Measurements from ENCODE around the gene WIPF2. TPM values are rescaled to one million over a fixed set of nuclear protein-coding genes. Genes with fewer than 3 reads are reported as not detected.
"Not testable (repeated sequence)": the region's sequence is repeated elsewhere in the genome, so short reads cannot be mapped to it uniquely, and the experiment has no call there.

The WIPF2 gene
- total RNA-seq, 1 donor from 2014 or later, result 25.4 TPM

DNA sequence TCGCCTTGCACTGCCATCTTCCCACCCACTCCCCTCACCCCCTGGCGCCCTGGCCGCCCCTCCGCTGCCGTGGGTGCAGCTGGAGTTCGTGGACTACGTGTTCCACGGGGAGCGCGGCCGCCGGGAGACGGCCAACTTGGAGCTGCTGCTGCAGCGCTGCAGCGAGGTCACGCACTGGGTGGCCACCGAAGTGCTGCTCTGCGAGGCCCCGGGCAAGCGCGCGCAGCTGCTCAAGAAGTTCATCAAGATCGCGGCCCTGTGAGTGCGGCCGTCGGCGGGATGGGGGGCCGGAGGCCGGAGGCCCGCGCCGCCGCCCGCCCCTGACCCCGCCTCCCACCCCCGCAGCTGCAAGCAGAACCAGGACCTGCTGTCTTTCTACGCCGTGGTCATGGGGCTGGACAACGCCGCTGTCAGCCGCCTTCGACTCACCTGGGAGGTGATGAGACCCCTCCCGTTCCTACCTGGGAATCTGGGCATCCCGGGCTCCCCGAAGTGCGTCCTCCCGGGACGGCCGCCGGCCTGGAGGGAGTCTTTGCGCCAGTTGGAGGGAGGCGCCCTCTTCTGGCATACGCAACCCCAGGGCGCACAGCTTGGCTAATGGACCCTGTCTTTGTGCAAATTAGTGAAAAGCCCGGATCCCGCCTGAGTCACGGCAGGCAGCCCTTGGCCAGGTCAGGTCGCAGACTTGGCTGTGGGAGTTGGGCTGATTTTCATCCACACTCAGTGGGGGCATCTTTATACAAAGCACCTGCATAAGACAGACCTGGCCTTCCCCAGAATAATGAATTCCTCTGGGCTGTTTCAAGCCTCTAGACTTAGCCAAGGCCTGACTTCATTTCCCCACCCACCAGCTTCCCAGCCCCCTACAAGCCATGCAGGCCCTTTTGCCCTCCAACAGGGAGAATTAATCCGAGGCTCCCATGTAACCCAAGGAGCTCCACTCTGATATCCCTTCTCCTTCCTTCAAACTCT is 27.6 kb upstream of the WIPF2 start:
- Mint-ChIP-seq H3K4me1 (ENCODE audit: low read depth, unreplicated experiment) (peaks cover 13% of the 10 kb centered on the region), H3K4me3 (ENCODE audit: unreplicated experiment) (peak overlapping the region; percentile 86), H3K27ac (ENCODE audit: unreplicated experiment) (peak overlapping the region; percentile 38), H3K9me3 (ENCODE audit: unreplicated experiment) (peaks cover 3% of the 10 kb centered on the region), H3K27me3 (ENCODE audit: unreplicated experiment) (peaks cover 10% of the 10 kb centered on the region), H3K36me3 (ENCODE audit: unreplicated experiment) (peaks cover 4% of the 10 kb centered on the region)
- TF ChIP-seq, protein P1, sequence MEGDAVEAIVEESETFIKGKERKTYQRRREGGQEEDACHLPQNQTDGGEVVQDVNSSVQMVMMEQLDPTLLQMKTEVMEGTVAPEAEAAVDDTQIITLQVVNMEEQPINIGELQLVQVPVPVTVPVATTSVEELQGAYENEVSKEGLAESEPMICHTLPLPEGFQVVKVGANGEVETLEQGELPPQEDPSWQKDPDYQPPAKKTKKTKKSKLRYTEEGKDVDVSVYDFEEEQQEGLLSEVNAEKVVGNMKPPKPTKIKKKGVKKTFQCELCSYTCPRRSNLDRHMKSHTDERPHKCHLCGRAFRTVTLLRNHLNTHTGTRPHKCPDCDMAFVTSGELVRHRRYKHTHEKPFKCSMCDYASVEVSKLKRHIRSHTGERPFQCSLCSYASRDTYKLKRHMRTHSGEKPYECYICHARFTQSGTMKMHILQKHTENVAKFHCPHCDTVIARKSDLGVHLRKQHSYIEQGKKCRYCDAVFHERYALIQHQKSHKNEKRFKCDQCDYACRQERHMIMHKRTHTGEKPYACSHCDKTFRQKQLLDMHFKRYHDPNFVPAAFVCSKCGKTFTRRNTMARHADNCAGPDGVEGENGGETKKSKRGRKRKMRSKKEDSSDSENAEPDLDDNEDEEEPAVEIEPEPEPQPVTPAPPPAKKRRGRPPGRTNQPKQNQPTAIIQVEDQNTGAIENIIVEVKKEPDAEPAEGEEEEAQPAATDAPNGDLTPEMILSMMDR (IDR thresholded peaks at IDR 0.05; ENCODE audit: partially characterized antibody, unreplicated experiment), result peak; percentile 4
- DNase-seq, result peak; percentile 77

DNA sequence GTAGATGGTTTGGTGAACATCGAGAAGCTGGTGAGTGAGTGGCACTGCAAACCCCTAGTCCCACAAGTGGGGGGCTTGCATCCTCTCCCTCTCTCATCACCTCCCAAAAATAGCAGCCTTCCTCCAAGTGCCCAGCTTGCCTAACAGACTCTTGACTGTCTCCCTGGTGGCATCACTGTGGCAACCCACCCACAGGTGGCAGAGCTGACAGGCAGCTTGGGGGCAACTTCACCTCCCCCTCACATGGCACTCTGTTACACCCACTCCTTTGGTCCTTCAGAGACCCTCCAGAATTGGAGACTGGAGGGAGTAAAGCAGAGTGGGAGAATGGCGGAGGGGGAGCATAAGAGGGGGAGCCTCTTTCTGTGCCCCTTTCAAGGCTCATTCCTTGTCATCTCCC is 26.1 kb upstream of the WIPF2 start:
- no peak overlapping the region for H3K27ac Mint-ChIP-seq (ENCODE audit: unreplicated experiment)
- peaks cover 13% of the 10 kb centered on the region for H3K4me1 Mint-ChIP-seq (ENCODE audit: low read depth, unreplicated experiment)
- H3K27me3 Mint-ChIP-seq (ENCODE audit: unreplicated experiment), result peaks cover 14% of the 10 kb centered on the region
- H3K36me3 Mint-ChIP-seq (ENCODE audit: unreplicated experiment), result peaks cover 4% of the 10 kb centered on the region
- peaks cover 8% of the 10 kb centered on the region for H3K9me3 Mint-ChIP-seq (ENCODE audit: unreplicated experiment)
- H3K4me3 Mint-ChIP-seq (ENCODE audit: unreplicated experiment), result no peak overlapping the region
- no peak for DNase-seq
- TF ChIP-seq, protein P1 (IDR thresholded peaks at IDR 0.05; ENCODE audit: partially characterized antibody, unreplicated experiment), result no peak

DNA sequence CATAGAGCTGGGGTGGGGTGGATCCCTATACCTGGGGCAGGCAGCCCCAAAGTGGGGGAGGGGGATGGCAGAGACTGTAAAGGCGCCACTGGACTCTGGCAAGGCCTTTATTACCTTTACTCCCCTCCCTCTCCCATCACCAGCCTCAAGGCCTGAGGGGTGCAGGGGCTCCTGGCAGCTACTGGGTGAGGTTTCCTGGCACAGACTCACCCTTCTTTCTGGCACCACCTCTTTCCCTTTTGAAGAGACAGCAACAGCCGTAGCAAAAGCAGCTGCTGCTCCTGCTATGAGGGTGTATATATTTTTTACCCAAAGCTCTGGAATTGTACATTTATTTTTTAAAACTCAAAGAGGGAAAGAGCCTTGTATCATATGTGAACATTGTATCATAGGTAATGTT is 24.3 kb upstream of the WIPF2 start:
- TF ChIP-seq, protein P1 (IDR thresholded peaks at IDR 0.05; ENCODE audit: partially characterized antibody, unreplicated experiment), result no peak
- H3K4me1 Mint-ChIP-seq (ENCODE audit: low read depth, unreplicated experiment), result peaks cover 13% of the 10 kb centered on the region
- peaks cover 8% of the 10 kb centered on the region for H3K9me3 Mint-ChIP-seq (ENCODE audit: unreplicated experiment)
- no peak overlapping the region for H3K27ac Mint-ChIP-seq (ENCODE audit: unreplicated experiment)
- no peaks in the 10 kb centered on the region for H3K36me3 Mint-ChIP-seq (ENCODE audit: unreplicated experiment)
- H3K27me3 Mint-ChIP-seq (ENCODE audit: unreplicated experiment), result peaks cover 14% of the 10 kb centered on the region
- no peak overlapping the region for H3K4me3 Mint-ChIP-seq (ENCODE audit: unreplicated experiment)
- no peak for DNase-seq

DNA sequence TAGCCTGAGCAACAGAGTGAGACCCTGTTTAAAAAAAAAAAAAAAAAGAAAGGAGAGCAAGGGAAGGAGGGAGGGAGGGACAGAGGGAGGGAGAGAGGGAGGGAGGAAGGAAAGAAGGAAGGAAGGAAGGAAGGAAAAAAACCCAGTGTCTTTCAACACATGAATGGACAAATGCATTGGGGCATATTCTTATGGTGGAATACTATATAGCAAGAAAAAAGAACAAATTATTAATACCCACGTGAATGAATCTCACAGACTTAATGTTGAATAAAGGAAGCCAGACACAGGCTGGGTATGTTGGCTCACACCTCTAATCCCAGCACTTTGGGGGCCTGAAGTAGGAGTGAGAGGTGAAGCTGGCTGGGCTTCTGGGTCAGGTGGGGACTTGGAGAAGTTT is 21.6 kb upstream of the WIPF2 start:
- H3K4me1 Mint-ChIP-seq (ENCODE audit: low read depth, unreplicated experiment), result peaks cover 12% of the 10 kb centered on the region
- no peak for DNase-seq
- H3K36me3 Mint-ChIP-seq (ENCODE audit: unreplicated experiment), result no peaks in the 10 kb centered on the region
- no peak overlapping the region for H3K4me3 Mint-ChIP-seq (ENCODE audit: unreplicated experiment)
- TF ChIP-seq, protein P1 (IDR thresholded peaks at IDR 0.05; ENCODE audit: partially characterized antibody, unreplicated experiment), result no peak
- no peak overlapping the region for H3K27ac Mint-ChIP-seq (ENCODE audit: unreplicated experiment)
- H3K27me3 Mint-ChIP-seq (ENCODE audit: unreplicated experiment), result peaks cover 9% of the 10 kb centered on the region
- H3K9me3 Mint-ChIP-seq (ENCODE audit: unreplicated experiment), result peaks cover 8% of the 10 kb centered on the region

DNA sequence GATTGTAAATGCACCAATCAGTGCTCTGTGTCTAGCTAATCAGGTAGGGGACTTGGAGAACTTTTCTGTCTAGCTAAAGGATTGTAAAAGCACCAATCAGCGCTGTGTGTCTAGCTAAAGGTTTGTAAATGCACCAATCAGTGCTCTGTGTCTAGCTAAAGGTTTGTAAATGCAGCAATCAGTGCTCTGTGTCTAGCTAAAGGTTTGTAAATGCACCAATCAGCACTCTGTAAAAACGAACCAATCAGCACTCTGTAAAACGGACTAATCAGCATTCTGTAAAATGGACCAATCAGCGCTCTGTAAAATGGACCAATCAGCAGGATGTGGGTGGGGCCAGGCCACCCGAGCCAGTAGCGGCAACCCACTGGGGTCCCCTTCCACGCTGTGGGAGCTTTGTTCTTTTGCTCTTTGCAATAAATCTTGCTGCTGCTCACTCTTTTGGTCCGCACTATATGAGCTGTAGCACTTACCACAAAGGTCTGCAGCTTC is 21.1 kb upstream of the WIPF2 start:
- H3K4me3 Mint-ChIP-seq (ENCODE audit: unreplicated experiment); H3K27me3 Mint-ChIP-seq (ENCODE audit: unreplicated experiment); H3K9me3 Mint-ChIP-seq (ENCODE audit: unreplicated experiment): not testable (repeated sequence)

More for the DNA sequence above, 21.1 kb upstream of the WIPF2 start:
- DNase-seq; H3K36me3 Mint-ChIP-seq (ENCODE audit: unreplicated experiment); H3K27ac Mint-ChIP-seq (ENCODE audit: unreplicated experiment): not testable (repeated sequence)
- H3K4me1 Mint-ChIP-seq (ENCODE audit: low read depth, unreplicated experiment), result peaks cover 12% of the 10 kb centered on the region
